GM21528 (cell line): ENCODE measurements around the gene ANAPC4.

Experiments used
- ATAC-seq: cut with Tn5 transposase; IDR thresholded peaks from one replicate; pipeline ENCODE4 v1.9.1; 2021; ENCODE audit warnings: mild to moderate bottlenecking, moderate library complexity; ENCODE audit not compliant: unreplicated experiment, low FRiP score

Gene ANAPC4

DNA sequence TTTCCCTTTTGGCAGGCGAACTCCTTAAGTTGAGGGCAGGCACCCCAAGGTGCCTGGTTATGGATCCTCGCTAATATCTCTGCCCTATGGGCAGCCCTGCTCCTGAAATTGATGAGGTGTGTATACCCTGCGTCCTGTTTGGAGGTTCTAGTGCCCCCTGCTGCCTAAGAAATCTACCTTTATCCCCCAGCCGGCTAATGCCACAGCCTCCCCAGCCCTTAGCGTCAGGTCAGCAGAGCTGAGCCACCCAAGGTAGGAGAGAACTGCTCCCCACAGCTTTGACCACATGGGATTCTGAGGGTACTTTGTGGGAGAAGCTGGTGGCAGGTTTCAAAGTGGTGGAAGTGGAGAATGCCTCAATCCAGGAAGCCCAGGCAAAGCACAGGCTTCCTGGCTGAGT, 50.8 kb downstream of the ANAPC4 start:
- ATAC-seq, result no peak

DNA sequence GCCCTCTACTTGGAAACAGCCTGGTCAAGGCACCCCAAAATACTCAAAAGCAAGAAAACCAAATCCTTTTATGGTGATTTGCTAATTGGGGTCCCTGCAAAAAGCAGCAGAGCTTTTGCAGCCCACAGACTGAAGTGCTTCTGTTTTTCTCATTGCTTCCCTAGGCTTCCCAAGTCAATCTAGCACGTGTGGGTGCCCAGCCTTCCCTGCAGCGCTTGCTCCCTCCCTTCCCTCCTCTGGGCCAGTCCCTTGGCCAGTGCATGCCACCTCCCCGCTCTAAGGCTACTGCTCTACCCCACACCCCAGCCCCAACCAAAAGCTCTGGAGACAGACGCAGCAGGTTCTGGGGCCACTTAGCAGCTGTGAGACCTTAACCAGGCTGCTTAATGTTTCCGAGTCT, 53.6 kb downstream of the ANAPC4 start:
- no peak for ATAC-seq

DNA sequence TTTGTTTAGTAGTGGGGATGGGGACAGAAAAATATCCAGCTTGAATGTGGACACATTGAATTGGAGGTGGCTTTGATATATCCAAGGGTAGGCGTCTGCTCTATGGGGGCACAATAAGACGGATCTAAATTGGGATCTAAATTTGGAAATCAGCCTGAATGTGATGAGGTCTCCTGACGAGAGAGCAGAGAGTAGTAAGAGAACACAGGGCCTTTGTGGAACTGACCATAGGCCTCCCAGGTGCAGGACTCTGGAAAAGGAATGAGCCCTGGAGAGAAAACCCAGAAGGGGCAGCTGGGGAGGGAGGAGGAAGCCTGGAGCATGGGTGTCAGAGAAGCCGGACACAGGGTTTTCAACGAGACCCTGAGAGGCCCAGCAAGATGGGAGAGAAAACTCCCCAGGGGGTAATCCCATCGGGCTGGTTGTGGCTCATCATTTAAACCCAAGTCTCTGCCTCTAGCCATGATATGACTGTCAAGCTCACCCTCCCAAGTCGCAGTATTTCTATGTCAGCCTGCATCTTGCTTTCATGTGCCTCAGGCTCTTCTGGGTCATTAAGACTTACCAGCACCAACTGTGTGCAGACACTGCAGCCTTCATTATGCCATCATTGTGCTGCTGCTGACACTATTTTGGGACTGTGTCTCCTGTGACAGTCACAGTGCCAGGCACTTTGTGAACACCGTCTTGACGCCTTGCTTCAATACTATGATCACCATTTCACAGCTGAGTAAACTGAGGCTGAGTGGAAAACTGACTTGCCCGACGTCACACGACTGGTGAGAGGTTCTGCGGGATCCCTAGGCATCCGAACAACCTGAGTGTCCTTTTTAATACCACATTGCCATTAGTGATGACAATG, 57.1 kb downstream of the ANAPC4 start:
- ATAC-seq, result no peak

DNA sequence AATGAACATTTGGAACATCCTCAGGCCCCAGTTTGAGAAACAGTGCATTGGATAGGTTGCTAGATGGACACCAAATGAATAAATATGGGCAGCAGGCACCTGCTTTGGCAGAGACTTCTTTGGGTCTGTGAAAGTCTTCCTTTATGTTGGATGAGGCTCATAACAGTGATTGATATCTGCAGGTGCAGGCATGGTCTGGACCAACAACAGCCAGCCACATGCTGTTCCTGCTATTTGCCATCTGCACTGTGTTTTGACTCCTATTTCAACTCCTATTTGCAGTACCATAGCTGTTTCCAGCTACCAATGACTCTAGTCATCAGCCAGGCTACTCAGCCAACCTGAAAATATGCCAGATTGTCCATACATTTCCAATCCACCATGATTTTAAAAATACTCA, 60.9 kb downstream of the ANAPC4 start:
- ATAC-seq, result no peak

DNA sequence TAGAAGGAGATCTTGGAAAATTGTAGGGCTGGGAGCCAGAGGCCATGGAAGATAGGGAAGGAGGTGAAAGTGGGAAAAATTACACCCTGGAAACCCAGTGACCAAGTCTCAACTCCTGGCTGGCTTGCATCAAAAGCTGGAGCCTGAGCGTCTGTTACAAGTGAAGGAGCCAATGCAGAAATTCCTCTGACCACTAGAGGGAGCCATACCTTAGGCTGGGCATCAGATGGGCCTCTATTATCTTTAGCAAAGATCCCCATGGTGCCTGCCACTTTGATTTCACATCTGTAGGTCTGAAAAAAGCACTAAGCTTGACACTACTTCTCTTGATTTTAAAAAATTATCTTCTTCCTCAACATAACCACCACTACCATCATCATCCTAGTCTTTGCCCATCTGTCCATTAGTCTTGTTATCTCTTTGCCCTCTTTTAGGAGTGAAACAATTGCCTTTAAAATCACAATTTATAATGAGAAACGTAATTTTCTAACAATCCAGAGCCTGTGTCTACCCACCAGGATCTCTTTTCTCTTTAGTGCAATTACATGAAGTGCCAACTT, 62.9 kb downstream of the ANAPC4 start:
- peak; percentile 85 for ATAC-seq

DNA sequence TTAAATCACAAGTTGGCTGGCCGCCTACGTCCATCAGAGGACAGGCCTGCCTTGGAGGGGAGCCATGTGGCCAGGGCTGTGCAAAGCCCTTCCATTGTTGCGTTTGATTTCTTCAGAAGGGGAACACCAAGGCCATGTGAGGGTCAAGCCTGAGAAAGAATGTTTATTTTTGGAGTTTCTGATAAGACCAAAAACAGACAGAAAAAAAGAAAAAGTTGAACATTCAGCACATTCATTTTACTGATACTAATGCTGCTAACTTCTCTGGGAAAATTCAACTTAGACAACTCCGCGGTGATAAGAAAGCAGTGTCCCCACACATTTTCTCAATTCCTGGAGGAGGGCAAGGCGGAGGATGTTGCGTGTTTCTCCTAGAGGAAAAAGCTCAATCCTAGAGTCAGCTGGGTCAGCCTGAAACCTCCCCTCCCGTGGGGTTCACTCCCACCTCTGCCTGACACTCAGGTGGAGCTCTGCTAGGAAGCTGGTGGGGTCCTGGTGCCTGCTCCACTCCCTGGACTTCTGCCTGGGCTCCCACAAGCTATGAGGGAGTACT, 63.5 kb downstream of the ANAPC4 start:
- ATAC-seq, result no peak

DNA sequence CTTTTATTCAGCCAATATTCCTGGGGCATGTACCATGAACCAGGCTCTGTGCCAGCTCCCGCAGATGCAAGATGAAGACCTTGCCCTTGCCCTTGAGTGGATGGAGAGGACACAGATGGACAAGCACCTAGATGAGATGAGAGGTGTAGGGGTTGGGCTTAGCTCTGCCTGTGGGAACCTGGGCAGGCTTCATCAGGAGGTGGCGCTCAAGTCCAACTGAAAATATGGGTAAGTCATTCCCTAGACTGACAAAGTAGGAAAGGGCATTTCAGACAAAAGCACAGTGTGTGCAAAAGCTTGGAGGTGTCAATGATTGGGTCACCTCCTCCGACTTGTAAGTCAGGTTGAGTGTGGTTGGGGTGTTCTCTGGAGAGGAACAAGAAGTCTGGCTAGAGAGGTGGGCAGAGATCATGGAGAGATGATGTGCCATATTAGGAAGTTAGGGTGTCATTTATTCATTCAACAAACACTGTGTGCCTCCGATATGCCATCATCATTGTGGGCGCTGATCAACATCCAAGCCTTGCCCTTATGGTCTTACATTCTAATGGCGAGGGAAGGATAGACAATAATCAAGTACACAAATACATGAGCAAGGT, 64.6 kb downstream of the ANAPC4 start:
- ATAC-seq, result no peak

DNA sequence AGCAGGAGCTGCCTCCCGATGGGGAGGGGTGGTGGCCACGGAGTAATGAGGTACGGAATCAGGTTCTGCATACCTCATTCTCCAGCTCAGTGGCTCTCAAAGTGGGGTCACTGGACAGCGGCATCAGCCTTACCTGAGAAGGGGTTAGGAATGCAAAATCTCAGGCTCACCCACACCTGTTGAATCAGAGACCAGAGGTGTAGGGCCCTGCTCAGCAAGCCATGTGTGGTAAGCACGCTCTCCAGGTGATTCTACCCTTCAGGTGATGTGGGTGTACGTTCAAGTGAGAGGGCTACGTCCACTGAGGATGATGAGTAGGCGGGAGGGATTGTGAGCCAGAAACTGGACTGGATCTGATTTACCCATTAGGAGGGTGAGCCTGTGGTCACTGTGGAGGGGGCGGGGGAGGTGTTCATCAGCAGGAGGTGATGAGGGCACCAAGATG, 65.8 kb downstream of the ANAPC4 start:
- ATAC-seq, result no peak

DNA sequence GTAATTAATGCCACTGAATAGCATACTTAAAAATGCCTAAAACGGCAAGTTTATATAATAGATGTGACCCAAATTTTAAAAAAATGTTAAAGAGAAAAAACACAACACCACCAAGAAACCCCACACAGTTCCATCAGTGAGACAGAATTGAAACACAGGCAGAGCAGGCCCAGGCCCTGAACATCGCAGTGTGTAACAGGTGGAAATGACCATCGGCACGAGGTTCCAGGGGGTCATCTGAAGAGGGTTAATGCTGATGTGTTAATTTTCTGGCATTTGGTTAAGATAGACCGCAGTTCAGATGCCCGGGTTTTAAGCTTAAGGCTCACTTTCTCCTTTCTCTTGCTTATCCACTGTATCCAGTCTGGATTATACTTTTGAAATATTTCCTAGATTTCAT, 66.8 kb downstream of the ANAPC4 start:
- ATAC-seq, result no peak

DNA sequence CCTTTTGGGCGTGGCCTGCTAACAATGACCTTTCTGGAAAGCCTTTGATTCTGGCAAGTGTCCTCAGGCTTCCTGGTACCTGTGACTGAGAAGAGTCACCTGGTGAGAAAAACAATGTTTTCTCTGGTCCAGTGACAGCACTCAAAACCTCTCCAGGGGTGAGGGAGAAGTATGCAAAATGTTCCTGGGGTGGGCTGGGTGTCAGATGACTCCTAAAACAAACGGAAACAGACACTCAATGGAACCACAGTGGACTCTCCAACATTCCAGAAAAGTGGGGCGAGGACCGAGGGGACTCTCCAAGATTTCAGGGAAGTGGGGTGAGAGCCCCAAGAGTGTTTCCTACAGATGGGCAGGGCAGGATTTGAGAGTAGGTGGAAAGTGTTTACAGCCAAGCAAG, 69.5 kb downstream of the ANAPC4 start:
- ATAC-seq, result no peak

DNA sequence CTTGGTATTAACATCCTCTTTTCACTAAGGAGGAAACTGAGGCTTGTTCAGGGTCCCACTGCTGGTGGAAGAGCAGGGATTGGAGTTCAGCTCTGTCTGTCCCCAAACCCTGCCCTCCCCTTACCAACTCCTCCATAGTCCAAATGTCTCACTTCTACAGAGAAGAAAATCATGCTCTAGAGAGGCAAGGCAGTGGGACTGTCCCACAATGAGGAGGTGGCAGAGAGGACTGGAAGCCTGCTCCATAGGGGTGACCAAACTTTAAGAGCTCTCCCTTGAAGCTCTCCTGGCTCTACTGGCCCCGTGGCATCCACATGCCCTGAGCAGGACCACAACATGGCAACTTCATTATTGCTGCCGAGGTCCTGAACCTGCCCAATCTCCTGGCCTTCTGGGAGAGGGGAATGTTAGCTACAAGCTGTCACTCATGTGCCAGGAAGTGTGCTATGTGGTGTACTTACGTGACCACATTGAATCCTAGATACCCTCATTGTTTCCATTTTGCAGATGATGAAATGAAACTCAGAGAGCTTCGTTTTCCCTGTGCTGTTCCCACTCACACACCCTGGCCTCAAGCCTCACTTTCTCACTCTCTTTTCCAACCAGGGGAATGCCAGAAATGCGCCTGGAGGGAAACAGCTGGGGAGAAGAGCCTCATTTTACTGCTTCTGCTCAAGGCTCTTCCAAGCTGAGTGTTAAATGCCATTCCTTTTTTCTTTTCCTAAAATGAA, 71.5 kb downstream of the ANAPC4 start:
- no peak for ATAC-seq

DNA sequence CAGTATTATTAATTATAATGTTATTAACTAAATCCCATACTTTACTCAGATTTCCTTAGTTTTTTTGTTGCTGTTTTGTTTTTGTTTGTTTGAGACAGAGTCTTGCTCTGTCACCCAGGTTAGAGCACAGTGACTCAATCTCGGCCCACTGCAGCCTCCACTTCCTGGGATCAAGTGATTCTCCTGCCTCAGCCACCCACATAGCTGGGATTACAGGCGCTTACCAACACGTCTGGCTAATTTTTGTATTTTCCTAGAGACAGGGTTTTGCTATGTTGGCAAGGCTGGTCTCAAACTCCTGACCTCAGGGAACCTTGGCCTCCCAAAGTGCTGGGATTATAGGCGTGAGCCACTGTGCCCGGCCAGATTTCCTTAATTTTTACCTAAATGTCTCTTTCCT, 72.2 kb downstream of the ANAPC4 start:
- no peak for ATAC-seq

DNA sequence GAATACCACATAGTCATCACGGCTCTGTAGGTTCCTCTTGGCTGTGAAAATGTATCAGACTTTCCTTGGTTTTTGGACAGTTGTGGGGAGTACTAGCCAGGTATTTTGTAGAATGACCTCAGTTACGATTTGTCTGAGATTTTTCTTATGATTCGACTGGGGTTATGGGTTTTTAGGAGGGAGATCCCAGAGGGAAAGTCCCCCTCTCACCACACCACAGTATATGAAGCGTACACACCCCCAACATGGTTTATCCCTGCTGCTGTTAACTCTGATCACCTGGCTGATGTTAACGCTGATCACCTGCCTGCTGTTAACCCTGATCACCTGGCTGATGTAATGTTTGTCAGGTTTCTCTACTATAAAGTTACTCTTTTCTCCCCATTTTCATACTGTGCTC, 72.6 kb downstream of the ANAPC4 start:
- ATAC-seq, result no peak

DNA sequence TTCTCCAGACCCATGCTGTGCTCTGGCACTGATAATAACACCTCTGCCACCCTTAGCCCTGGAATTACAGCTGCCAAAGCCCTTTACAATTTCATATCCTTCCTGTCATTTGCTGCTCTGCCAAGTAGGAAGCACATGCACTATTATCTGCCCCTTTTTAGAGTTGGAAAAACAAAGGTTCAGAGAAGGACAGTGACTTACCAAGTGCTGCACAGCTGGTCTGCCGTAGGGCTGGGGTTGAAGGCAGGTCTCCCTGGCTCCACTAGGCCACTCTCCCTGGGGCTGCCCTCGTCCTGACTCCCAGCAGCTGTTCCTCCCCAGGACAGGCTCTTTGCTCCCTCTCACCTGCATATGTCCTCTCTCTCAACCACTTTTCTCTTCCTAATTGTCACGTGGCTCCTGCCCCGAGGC, 73.4 kb downstream of the ANAPC4 start:
- ATAC-seq, result no peak

DNA sequence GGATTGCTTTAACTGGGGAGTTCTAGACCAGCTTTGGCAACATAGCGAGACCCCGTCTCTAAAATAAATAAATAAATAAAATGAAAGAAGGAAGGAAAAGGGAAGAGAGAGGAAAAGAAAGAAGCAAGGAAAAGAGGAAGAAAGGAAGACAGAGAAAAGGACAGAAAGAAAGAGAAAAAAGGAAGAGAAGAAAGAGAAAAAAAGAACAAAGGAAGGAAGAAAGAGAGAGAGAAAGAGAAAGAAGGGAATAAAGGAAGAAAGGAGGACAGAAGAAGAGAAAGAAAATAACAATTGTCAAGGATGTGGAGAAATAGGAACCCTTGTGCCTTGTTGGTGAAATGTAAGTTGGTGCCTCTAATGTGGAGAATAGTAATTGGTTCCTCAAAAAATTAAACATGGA, 74.6 kb downstream of the ANAPC4 start:
- no peak for ATAC-seq

DNA sequence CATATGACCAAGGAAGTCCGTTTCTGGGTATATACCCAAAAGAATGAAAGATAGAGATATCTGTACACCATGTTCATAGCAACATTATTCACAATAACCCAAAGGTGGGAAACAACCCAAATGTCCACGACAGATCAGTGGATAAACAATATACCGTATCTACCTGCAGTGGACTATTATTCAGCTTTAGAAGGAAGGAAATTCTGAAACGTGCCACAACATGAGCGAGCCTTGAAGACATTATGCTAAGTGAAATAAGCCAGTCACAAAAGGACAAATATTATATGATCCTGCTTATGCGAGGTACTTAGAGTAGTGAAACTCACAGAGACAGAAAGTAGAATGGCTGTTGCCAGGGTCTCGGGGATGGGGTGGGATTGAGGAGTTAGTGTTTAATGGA, 75.0 kb downstream of the ANAPC4 start:
- no peak for ATAC-seq

DNA sequence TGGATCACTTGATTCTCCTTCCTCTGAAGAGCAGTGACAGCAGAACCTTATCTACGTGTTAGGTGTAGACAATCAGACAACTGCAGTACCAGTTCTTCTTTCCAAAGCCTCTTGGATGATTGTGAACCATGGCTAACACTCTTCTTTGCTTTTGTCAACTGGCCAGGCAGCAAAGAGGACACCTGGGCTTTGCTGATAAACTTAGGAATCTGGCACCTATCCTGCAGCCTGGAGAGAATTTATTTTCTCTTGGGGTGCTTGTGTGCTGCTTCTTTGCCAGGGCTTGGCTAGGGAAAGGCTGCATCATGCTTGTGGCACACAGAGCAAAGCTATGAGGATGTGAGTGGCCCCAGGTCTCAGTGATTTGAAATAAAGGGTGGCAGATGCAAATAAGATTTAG, 77.4 kb downstream of the ANAPC4 start:
- ATAC-seq, result no peak

DNA sequence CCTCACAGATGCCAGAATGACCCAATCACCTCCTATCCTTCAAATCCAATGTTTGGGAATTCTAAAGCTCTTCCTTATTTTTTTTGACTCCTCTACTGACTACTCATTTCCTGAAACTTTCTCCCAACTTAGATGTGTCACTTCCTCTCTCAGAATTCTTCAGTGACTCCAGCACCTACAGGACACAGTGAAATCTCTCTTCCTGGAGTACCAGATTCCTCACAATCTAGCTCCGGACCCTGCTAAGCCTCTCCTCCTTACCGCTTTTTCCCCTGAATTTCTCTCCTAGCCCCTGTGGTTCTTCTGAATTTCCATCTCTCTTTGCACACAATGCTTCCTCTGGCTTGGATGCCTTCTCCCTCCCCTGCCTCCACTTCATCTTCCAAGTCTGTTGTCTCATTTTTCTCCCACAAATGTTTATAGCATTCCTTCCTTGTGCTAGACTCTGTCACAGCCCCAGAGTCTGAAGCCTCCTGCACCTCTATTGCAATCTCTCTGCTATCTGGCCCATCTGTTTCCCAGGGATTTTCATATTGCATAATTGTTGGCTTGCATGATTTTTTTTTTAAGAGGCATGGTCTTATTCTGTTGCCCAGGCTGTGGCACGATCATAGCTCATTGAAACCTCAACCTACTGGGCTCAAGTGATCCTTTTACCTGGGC, 80.1 kb downstream of the ANAPC4 start:
- no peak for ATAC-seq

DNA sequence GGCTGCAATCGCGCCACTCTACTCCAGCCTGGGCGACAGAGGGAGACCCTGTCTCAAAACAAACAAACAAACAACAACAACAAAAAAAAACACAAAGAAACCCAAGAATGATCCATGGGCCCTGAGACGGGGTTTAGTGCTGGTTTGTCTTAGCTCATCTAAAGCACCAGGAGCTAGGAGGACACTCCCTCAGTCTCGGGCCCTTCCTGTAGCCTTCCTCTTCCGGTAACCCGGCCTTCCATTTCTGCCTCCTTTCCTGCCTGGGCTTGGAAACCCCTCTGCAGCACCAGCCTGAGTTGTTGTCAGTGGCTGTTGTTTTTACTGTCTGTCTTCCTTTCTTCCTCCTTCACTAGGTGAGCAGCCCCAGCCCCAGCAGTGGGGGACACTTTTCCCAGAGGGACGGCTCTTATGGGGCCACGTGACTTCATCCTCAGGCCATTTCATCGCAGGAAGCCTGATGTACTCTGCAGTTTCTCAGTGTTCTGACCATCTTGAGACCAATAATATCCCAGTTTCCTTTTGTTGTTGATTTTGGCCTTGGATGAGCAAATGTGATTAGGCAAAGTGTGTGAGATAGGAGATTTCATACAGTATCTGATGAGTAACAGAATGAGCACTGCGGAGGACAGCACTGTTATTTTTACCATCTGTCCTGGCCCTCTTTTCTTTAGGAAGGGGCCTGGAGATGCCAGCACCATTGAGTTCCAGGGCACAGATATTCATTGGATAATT, 90.1 kb downstream of the ANAPC4 start:
- no peak for ATAC-seq

DNA sequence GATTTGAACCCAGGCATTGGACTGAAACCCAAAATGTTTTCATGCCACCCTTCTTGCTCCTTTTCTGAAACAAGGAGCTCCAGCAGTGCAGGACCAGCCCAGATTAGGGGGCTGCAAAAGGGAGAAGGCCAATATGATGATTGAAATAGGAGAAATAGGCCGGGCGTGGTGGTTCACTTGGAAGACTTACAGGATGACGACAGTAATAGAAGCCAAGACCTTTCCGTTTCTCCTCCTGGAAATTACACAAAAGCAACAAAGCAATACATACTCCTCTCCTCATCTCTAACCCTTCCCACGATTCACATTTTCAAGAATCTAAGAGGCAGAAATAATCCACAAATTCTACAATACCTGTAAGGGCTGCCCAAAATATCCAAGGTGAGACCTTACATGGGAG, 90.8 kb downstream of the ANAPC4 start:
- ATAC-seq, result no peak
